ENCODE data around the gene ACKR3. TPM values are rescaled to one million over a fixed set of nuclear protein-coding genes. Genes with fewer than 3 reads are reported as not detected.

ACKR3 gene
- total and polyA plus RNA-seq, 2 donors (not counting 1 experiment from before 2014, with no cell fraction given): 7.1 to 15.3 TPM

GRCh38 chr2:236526455-236527158 lies 43.0 kb upstream of the ACKR3 start:
- Histone ChIP-seq H3K4me3 (ENCODE audit: control extremely low read depth in 1 of 5, extremely low read depth in 1 of 5, insufficient read depth in 1 of 5, low read depth in 2 of 5, low read length in 4 of 5) (no peak overlapping the region), H3K36me3 (replicated peaks in 1 of 2; ENCODE audit: control extremely low read depth in 1 of 2, control insufficient read depth in 1 of 2, extremely low read depth in 1 of 2, insufficient read depth in 2 of 2, low read length in 1 of 2) (no peaks in the 10 kb centered on the region), H3K79me2 (ENCODE audit: control insufficient read depth, insufficient read depth, low read length) (no peaks in the 10 kb centered on the region), H2AFZ (ENCODE audit: insufficient read depth, low read depth, low read length, poor library complexity, severe bottlenecking) (no peak overlapping the region), H3K4me1 (ENCODE audit: control insufficient read depth in 2 of 2, insufficient read depth in 2 of 2, low read length in 2 of 2) (no peaks in the 10 kb centered on the region), H3K27ac (ENCODE audit: low read length in 2 of 2) (no peak overlapping the region), H3K9ac (ENCODE audit: low read length) (no peak overlapping the region), H3K9me3 (ENCODE audit: control extremely low read depth in 1 of 3, control insufficient read depth in 2 of 3, insufficient read depth in 1 of 3, low read length in 2 of 3) (no peaks in the 10 kb centered on the region), H3K4me2 (replicated peaks; ENCODE audit: low read depth, low read length, poor library complexity, severe bottlenecking) (no peak overlapping the region), H4K20me1 (ENCODE audit: control insufficient read depth, insufficient read depth, low read length, poor library complexity, severe bottlenecking) (no peaks in the 10 kb centered on the region), H3K27me3 (replicated peaks in 1 of 4; ENCODE audit: control extremely low read depth in 1 of 4, control insufficient read depth in 3 of 4, insufficient read depth in 4 of 4, low read length in 3 of 4) (peaks cover 0 to 2% (median under 1%) of the 10 kb centered on the region in 4 experiments)
- H3K27me3 Mint-ChIP-seq: peaks cover 13% of the 10 kb centered on the region
- intact Hi-C loops (cut with micrococcal nuclease): no loop called here
- no peaks in the 10 kb centered on the region for H3K9me3 Mint-ChIP-seq (ENCODE audit: insufficient read depth)
- TF ChIP-seq CTCF (IDR thresholded peaks at IDR 0.05): no peak
- TF ChIP-seq EZH2 (IDR thresholded peaks at IDR 0.05; ENCODE audit: borderline replicate concordance, insufficient read depth, low read depth, low read length, poor library complexity, severe bottlenecking): no peak
- no peaks in the 10 kb centered on the region for H3K4me1 Mint-ChIP-seq
- over 99% methylated on average over 10 of the region's 14 CpGs for WGBS (ENCODE audit: insufficient coverage)
- no peak overlapping the region for H3K27ac Mint-ChIP-seq
- ATAC-seq (ENCODE audit: low read depth): no peak
- H3K4me3 Mint-ChIP-seq: no peak overlapping the region
- CTCF ChIA-PET: interaction anchor here (1.0 to 1.6 kb wide), 3 partner anchors 9 to 43 kb away, joined by 4 to 8 read pairs (median 7); partner anchors contain the start of gene ACKR3
- POLR2A ChIA-PET: no interaction called here
- DNase-seq: no peak

- peaks cover 13% of the 10 kb centered on the region for H3K27me3 Mint-ChIP-seq
- Histone ChIP-seq H3K36me3 (replicated peaks in 1 of 2; ENCODE audit: control extremely low read depth in 1 of 2, control insufficient read depth in 1 of 2, extremely low read depth in 1 of 2, insufficient read depth in 2 of 2, low read length in 1 of 2) (no peaks in the 10 kb centered on the region), H3K27me3 (replicated peaks in 1 of 4; ENCODE audit: control extremely low read depth in 1 of 4, control insufficient read depth in 3 of 4, insufficient read depth in 4 of 4, low read length in 3 of 4) (peaks cover 0 to 2% (median under 1%) of the 10 kb centered on the region in 4 experiments), H2AFZ (ENCODE audit: insufficient read depth, low read depth, low read length, poor library complexity, severe bottlenecking) (no peak overlapping the region), H3K9ac (ENCODE audit: low read length) (no peak overlapping the region), H3K79me2 (ENCODE audit: control insufficient read depth, insufficient read depth, low read length) (no peaks in the 10 kb centered on the region), H4K20me1 (ENCODE audit: control insufficient read depth, insufficient read depth, low read length, poor library complexity, severe bottlenecking) (no peaks in the 10 kb centered on the region), H3K27ac (ENCODE audit: low read length in 2 of 2) (no peak overlapping the region), H3K4me2 (replicated peaks; ENCODE audit: low read depth, low read length, poor library complexity, severe bottlenecking) (no peak overlapping the region), H3K9me3 (ENCODE audit: control extremely low read depth in 1 of 3, control insufficient read depth in 2 of 3, insufficient read depth in 1 of 3, low read length in 2 of 3) (no peaks in the 10 kb centered on the region), H3K4me3 (ENCODE audit: control extremely low read depth in 1 of 5, extremely low read depth in 1 of 5, insufficient read depth in 1 of 5, low read depth in 2 of 5, low read length in 4 of 5) (no peak overlapping the region), H3K4me1 (ENCODE audit: control insufficient read depth in 2 of 2, insufficient read depth in 2 of 2, low read length in 2 of 2) (no peaks in the 10 kb centered on the region)
- CTCF ChIA-PET: interaction anchor here (0.7 to 1.6 kb wide), 4 partner anchors 9 to 42 kb away, joined by 3 to 8 read pairs (median 6); partner anchors contain the start of gene ACKR3
- POLR2A ChIA-PET: no interaction called here
- H3K4me1 Mint-ChIP-seq: no peaks in the 10 kb centered on the region
- intact Hi-C loops (cut with micrococcal nuclease): no loop called here
- WGBS (ENCODE audit: insufficient coverage): 51% methylated on average over 4 of the region's 9 CpGs
- TF ChIP-seq EZH2 (IDR thresholded peaks at IDR 0.05; ENCODE audit: borderline replicate concordance, insufficient read depth, low read depth, low read length, poor library complexity, severe bottlenecking) (no peak), CTCF (IDR thresholded peaks at IDR 0.05) (no peak)
- ATAC-seq (ENCODE audit: low read depth) (no peak), DNase-seq (no peak)
- H3K27ac Mint-ChIP-seq: no peak overlapping the region
- no peaks in the 10 kb centered on the region for H3K9me3 Mint-ChIP-seq (ENCODE audit: insufficient read depth)
- H3K4me3 Mint-ChIP-seq: no peak overlapping the region
Measured at GRCh38 chr2:236527159-236527630, 42.4 kb upstream of the ACKR3 start.
